Measurements from ENCODE around the gene CTNS. TPM values are rescaled to one million over a fixed set of nuclear protein-coding genes. Genes with fewer than 3 reads are reported as not detected.
A peak's percentile ranks its signal among the peaks of the same experiment; 100 is the strongest.

Gene CTNS
- total and polyA plus RNA-seq, 5 experiments from 2014 or later, result 4.5 to 11.7 (median 9.5) TPM

GRCh38 chr17:3667366-3668278, 31.1 kb downstream of the CTNS start:
- ATAC-seq (no peak), DNase-seq (no peak)
- H3K9me3 Mint-ChIP-seq, result no peaks in the 10 kb centered on the region
- H3K27ac Mint-ChIP-seq, result peak overlapping the region in 6 of 10 donors; percentile 29 to 82 (median 51)
- H3K27me3 Mint-ChIP-seq, result no peaks in the 10 kb centered on the region
- H3K4me3 Mint-ChIP-seq, result peak overlapping the region; percentile 79 to 94 (median 90)
- peaks cover 0 to 14% (median 0%) of the 10 kb centered on the region in 3 donors for H3K36me3 Mint-ChIP-seq
- POLR2A ChIA-PET, result interaction anchor here (0.5 to 1.3 kb wide), 5 partner anchors 31 to 93 kb away, joined by 3 to 13 read pairs (median 4); partner anchors contain the start of genes CTNS and SHPK
- peaks cover 14 to 31% (median 28%) of the 10 kb centered on the region in 4 donors for H3K4me1 Mint-ChIP-seq

DNA sequence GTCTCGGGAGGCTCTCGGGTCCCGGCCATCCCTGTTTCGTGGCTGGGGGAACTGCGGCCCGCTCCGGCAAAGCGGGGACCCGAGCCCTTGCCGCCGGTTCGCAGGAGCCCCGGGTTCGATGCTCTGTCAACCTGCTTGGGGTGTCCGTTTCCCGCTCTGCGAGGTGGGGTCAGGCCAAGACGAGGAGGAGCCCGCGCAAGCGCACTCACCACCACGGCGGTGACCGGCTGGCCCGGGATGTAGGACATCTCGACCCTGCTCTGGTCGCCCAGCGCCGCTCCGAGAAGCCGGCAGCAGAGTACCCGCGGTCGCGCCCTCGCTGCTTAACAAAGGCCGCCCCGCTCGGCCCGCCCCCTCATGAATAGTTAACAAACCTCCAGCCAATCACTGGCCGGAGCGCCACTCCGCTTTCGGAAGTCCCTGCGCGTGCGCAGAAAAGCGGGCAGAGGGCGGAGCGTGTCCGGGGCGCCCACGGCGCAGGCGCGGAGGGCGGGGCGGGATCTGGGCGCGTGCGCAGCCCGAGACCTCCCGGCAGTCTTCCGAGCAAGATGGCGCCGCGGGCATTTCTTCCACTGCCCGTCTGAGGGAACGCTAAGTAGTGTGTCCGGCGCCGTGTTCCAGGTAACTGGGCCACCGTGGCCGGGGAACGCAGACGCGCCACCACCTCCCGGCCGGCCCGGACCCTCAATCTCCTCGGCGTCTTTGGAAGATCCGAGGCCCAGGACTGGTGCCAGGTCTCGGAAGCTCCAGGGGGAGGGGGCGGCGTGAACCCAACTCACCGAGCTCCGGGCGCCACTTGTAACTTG, 31.9 kb downstream of the CTNS start, which contains the start of the genes EMC6 and TAX1BP3:
Gene EMC6 (plus strand): TSS at position 534 of the 806 bp plus-strand sequence. CDS start 335 bp downstream, outside the sequence.
Gene TAX1BP3 (minus strand): TSS at position 300 of the 806 bp plus-strand sequence. CDS start 52 bp downstream, at position 248.
- POLR2A ChIA-PET, result interaction anchor here (0.6 to 1.3 kb wide), 4 partner anchors 27 to 55 kb away, joined by 3 to 6 read pairs (median 4); partner anchors contain the start of genes CTNS, HASPIN and SHPK

DNA sequence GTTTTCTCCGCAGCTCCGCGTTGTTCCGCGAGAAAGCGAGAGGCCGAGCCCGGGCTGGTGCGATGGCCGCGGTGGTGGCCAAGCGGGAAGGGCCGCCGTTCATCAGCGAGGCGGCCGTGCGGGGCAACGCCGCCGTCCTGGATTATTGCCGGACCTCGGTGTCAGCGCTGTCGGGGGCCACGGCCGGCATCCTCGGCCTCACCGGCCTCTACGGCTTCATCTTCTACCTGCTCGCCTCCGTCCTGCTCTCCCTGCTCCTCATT, 32.5 kb downstream of the CTNS start:
- ATAC-seq (no peak), DNase-seq (no peak)
- POLR2A ChIA-PET, result interaction anchor here (0.6 to 1.3 kb wide), 4 partner anchors 26 to 54 kb away, joined by 3 to 6 read pairs (median 4); partner anchors contain the start of genes CTNS, HASPIN and SHPK
- H3K9me3 Mint-ChIP-seq, result no peaks in the 10 kb centered on the region
- peaks cover 14 to 31% (median 29%) of the 10 kb centered on the region in 4 donors for H3K4me1 Mint-ChIP-seq
- H3K27ac Mint-ChIP-seq, result peak overlapping the region; percentile 73 to 95 (median 91)
- no peaks in the 10 kb centered on the region for H3K27me3 Mint-ChIP-seq
- peaks cover 0 to 14% (median 0%) of the 10 kb centered on the region in 3 donors for H3K36me3 Mint-ChIP-seq
- H3K4me3 Mint-ChIP-seq, result peak overlapping the region; percentile 85 to 94 (median 92)

More for the DNA sequence above, 31.9 kb downstream of the CTNS start, which contains the start of the genes EMC6 and TAX1BP3:
- peak within 1 kb of the TSS; percentile 85 to 94 (median 92) for H3K4me3 Mint-ChIP-seq
- peak; percentile 96 to 100 (median 99) for DNase-seq
- no peaks in the 10 kb centered on the region for H3K27me3 Mint-ChIP-seq
- H3K36me3 Mint-ChIP-seq, result peaks cover 0 to 14% (median 0%) of the 10 kb centered on the region in 3 donors
- peak; percentile 95 to 97 for ATAC-seq
- peak within 1 kb of the TSS; percentile 73 to 95 (median 91) for H3K27ac Mint-ChIP-seq
- H3K9me3 Mint-ChIP-seq, result no peaks in the 10 kb centered on the region
- peaks cover 14 to 31% (median 29%) of the 10 kb centered on the region in 4 donors for H3K4me1 Mint-ChIP-seq

DNA sequence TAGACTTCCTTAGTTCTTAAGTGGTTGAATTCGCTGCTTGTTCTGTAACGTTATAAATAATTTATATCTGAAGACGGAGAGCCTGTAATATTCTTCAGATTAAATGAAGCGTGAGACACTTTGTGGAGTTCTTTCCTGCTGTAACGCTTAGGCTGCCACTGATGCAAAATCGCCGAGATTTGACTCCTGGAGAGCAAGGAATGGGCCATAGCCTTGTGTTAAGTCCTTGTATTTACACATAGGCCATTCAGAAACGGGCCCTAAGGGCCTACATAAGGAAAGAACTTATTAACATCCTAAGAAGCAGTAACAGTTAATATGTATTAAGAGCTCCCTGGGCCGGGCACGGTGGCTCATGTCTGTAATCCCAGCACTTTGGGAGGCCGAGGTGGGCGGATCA, 33.0 kb downstream of the CTNS start:
- Mint-ChIP-seq H3K27ac (peak overlapping the region; percentile 73 to 95 (median 91)), H3K9me3 (no peaks in the 10 kb centered on the region), H3K36me3 (peaks cover 0 to 14% (median 0%) of the 10 kb centered on the region in 3 donors), H3K4me3 (peak overlapping the region; percentile 85 to 94 (median 92)), H3K27me3 (no peaks in the 10 kb centered on the region), H3K4me1 (peaks cover 14 to 31% (median 29%) of the 10 kb centered on the region in 4 donors)
- ATAC-seq (no peak), DNase-seq (no peak)
- POLR2A ChIA-PET, result interaction anchor here (0.7 kb wide), 1 partner anchor 53 kb away, joined by 6 read pairs; the partner anchor contains the start of gene HASPIN

DNA sequence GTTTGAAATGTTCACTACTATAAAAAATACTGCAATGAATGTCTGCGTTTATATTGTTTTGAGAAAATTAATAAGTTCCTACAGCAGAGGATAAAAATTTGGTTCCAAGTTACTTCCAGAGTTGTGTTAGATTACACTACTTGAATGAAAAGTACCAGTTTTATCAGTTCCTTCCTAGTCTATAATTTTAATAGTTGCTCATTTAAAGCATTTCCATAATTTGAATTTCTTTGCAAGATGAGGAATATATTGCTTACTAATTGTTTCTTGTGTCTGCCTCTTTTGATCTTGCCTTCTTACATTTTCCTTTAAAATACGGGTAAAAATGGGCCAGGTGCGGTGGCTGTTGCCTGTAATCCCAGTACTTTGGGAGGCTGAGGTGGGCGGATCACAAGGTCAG, 36.0 kb downstream of the CTNS start:
- Mint-ChIP-seq H3K4me3 (no peak overlapping the region), H3K27ac (no peak overlapping the region), H3K4me1 (peaks cover 12 to 22% (median 19%) of the 10 kb centered on the region in 4 donors), H3K27me3 (no peaks in the 10 kb centered on the region), H3K9me3 (no peaks in the 10 kb centered on the region), H3K36me3 (peaks cover 0 to 16% (median 0%) of the 10 kb centered on the region in 3 donors)
- DNase-seq (no peak), ATAC-seq (no peak)
- POLR2A ChIA-PET, result no interaction called here

- Mint-ChIP-seq H3K4me3 (no peak overlapping the region), H3K27ac (no peak overlapping the region), H3K4me1 (peaks cover 0 to 5% (median 4%) of the 10 kb centered on the region in 4 donors), H3K36me3 (peaks cover 0 to 16% (median 0%) of the 10 kb centered on the region in 3 donors), H3K9me3 (no peaks in the 10 kb centered on the region), H3K27me3 (no peaks in the 10 kb centered on the region)
- POLR2A ChIA-PET, result no interaction called here
- DNase-seq (no peak), ATAC-seq (no peak)
These were observed 39.3 kb downstream of the CTNS start for GRCh38 chr17:3675886-3676285.

GRCh38 chr17:3678095-3678820, 41.7 kb downstream of the CTNS start:
- DNase-seq (no peak), ATAC-seq (no peak)
- Mint-ChIP-seq H3K27me3 (no peaks in the 10 kb centered on the region), H3K9me3 (no peaks in the 10 kb centered on the region), H3K27ac (peak overlapping the region in 1 of 10 donors; percentile 82), H3K36me3 (peaks cover 0 to 8% (median 0%) of the 10 kb centered on the region in 3 donors), H3K4me1 (peaks cover 6 to 14% (median 10%) of the 10 kb centered on the region in 4 donors), H3K4me3 (no peak overlapping the region)
- POLR2A ChIA-PET, result interaction anchor here (1.9 kb wide), 1 partner anchor 45 kb away, joined by 5 read pairs; the partner anchor contains the start of gene HASPIN

- peak in 1 of 10 donors; percentile 19 for DNase-seq
- POLR2A ChIA-PET, result interaction anchor here (1.0 to 1.9 kb wide), 2 partner anchors 44 to 59 kb away, joined by 3 to 5 read pairs; partner anchors contain the start of gene HASPIN
- H3K9me3 Mint-ChIP-seq, result no peaks in the 10 kb centered on the region
- no peak overlapping the region for H3K4me3 Mint-ChIP-seq
- no peak for ATAC-seq
- peaks cover 8 to 18% (median 12%) of the 10 kb centered on the region in 4 donors for H3K4me1 Mint-ChIP-seq
- no peak overlapping the region for H3K27ac Mint-ChIP-seq
- no peaks in the 10 kb centered on the region for H3K27me3 Mint-ChIP-seq
- H3K36me3 Mint-ChIP-seq, result peaks cover 0 to 8% (median 0%) of the 10 kb centered on the region in 3 donors
These were observed 42.4 kb downstream of the CTNS start for GRCh38 chr17:3678821-3679530.

DNA sequence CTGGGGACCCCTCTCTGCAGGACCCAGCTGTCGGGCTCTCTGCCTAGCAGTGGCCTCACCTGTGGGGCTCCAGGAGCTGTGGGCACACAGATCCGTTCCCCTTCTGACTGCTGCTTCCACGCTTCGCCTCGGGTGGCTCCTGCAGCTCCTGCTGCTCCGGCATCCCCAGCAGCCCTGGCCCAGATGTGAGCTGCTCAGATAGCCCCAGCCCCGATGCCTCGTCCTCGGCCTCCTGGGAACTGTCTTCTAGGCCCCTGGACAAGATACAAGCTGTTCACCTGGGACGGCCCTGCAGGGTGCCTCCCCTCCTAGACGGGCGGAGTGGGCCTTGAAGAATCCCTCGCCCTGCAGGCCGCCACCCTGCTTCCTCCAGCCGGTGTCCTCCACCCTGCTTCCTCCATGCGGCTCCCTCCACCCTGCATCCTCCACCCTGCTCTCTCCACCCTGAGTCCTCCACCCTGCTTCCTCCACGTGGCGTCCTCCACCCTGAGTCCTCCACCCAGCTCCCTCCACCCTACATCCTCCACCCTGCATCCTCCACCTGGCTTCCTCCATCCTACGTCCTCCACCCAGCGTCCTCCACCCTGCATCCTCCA, 43.1 kb downstream of the CTNS start:
- no peak for ATAC-seq
- H3K27me3 Mint-ChIP-seq, result no peaks in the 10 kb centered on the region
- peaks cover 8 to 20% (median 12%) of the 10 kb centered on the region in 4 donors for H3K4me1 Mint-ChIP-seq
- POLR2A ChIA-PET, result interaction anchor here (1.0 kb wide), 1 partner anchor 58 kb away, joined by 3 read pairs; no protein-coding TSS in a partner anchor
- H3K36me3 Mint-ChIP-seq, result peaks cover 0 to 8% (median 0%) of the 10 kb centered on the region in 3 donors
- H3K9me3 Mint-ChIP-seq, result no peaks in the 10 kb centered on the region
- H3K27ac Mint-ChIP-seq, result no peak overlapping the region
- peak in 1 of 10 donors; percentile 61 for DNase-seq
- H3K4me3 Mint-ChIP-seq, result no peak overlapping the region

- Mint-ChIP-seq H3K4me3 (no peak overlapping the region), H3K36me3 (peaks cover 0 to 6% (median 0%) of the 10 kb centered on the region in 3 donors), H3K4me1 (peaks cover 8 to 20% (median 11%) of the 10 kb centered on the region in 4 donors), H3K27me3 (no peaks in the 10 kb centered on the region), H3K9me3 (no peaks in the 10 kb centered on the region), H3K27ac (no peak overlapping the region)
- DNase-seq (peak in 1 of 10 donors; percentile 56), ATAC-seq (no peak)
- POLR2A ChIA-PET, result no interaction called here
These were observed 44.5 kb downstream of the CTNS start for GRCh38 chr17:3681057-3681456.

Measured in naive thymus-derived CD8-positive, alpha-beta T cell (primary cell).